ENCODE measurements around the gene SPO11. TPM values are rescaled to one million over a fixed set of nuclear protein-coding genes. Genes with fewer than 3 reads are reported as not detected.

Gene SPO11
- total RNA-seq, 3 donors from 2014 or later (not counting 1 experiment from before 2014, with no cell fraction given), result not detected

DNA sequence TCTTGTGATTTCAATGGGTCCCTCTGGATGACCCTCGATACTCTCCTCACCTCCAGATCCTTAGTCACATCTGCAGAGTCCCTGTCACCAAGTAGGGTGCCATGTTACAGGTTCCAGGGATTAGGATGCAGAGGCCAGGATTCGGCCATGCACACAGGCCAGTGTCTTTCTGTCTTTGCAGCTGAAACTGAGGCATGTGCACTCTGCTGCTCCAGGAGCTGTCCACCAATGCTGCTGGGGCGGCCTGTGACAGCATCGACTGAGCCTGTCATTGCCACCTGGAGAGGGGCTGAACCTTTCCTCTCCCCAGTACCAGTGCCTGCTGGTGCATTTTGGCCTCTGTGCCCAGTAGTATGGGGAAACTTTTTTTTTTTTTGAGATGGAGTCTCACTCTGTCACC is 57.2 kb downstream of the SPO11 start:
- intact Hi-C loops (cut with micrococcal nuclease), result no loop called here

DNA sequence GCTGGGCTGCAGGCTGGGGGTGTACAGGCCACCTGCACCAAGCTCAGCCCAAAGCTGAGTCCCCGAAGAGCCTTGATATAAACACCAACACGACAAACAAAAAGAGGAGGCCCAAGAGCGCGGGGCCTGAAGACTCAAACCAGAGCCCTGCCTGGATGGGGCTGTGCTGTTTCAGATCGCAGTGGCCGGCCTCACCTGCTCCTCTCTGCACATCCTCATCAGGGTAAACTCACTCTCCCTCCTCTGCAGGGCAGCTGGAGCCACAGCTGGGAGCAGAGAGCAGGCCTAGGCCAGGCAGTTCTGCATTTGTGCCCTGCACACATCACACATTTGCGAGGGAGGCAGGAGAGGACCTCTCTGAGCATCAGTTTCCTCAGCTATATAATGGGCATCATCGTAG is 57.9 kb downstream of the SPO11 start:
- Mint-ChIP-seq H3K4me3 (peak overlapping the region; percentile 57), H3K27ac (no peak overlapping the region), H3K4me1 (peaks cover 30 to 46% of the 10 kb centered on the region in 2 donors), H3K9me3 (no peaks in the 10 kb centered on the region), H3K27me3 (ENCODE audit: low read depth in 2 of 2) (no peaks in the 10 kb centered on the region), H3K36me3 (no peaks in the 10 kb centered on the region)
- Histone ChIP-seq H3K27me3 (ENCODE audit: control insufficient read depth, insufficient read depth, low read length) (no peaks in the 10 kb centered on the region), H3K4me1 (ENCODE audit: control insufficient read depth, insufficient read depth, low read length) (peaks cover 54% of the 10 kb centered on the region), H3K36me3 (ENCODE audit: control insufficient read depth, insufficient read depth, low read length) (no peaks in the 10 kb centered on the region), H3K4me3 (ENCODE audit: low read length) (no peak overlapping the region), H3K27ac (ENCODE audit: low read length) (no peak overlapping the region), H3K9me3 (ENCODE audit: control insufficient read depth, insufficient read depth, low read length) (no peaks in the 10 kb centered on the region)
- DNase-seq (no peak), ATAC-seq (no peak)
- intact Hi-C loops (cut with micrococcal nuclease), result no loop called here
- TF ChIP-seq, protein P1, sequence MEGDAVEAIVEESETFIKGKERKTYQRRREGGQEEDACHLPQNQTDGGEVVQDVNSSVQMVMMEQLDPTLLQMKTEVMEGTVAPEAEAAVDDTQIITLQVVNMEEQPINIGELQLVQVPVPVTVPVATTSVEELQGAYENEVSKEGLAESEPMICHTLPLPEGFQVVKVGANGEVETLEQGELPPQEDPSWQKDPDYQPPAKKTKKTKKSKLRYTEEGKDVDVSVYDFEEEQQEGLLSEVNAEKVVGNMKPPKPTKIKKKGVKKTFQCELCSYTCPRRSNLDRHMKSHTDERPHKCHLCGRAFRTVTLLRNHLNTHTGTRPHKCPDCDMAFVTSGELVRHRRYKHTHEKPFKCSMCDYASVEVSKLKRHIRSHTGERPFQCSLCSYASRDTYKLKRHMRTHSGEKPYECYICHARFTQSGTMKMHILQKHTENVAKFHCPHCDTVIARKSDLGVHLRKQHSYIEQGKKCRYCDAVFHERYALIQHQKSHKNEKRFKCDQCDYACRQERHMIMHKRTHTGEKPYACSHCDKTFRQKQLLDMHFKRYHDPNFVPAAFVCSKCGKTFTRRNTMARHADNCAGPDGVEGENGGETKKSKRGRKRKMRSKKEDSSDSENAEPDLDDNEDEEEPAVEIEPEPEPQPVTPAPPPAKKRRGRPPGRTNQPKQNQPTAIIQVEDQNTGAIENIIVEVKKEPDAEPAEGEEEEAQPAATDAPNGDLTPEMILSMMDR (IDR thresholded peaks at IDR 0.05), result no peak
- 98% methylated on average over 8 of the region's 8 CpGs for WGBS (ENCODE audit: insufficient coverage)

More for the DNA sequence above, 57.2 kb downstream of the SPO11 start:
- H3K4me1 ChIP-seq (ENCODE audit: control insufficient read depth, insufficient read depth, low read length), result peaks cover 55% of the 10 kb centered on the region
- H3K4me3 Mint-ChIP-seq, result no peak overlapping the region
- WGBS (ENCODE audit: insufficient coverage), result 100% methylated on average over 4 of the region's 4 CpGs
- peaks cover 37 to 53% of the 10 kb centered on the region in 2 donors for H3K4me1 Mint-ChIP-seq
- no peaks in the 10 kb centered on the region for H3K36me3 ChIP-seq (ENCODE audit: control insufficient read depth, insufficient read depth, low read length)
- no peaks in the 10 kb centered on the region for H3K9me3 ChIP-seq (ENCODE audit: control insufficient read depth, insufficient read depth, low read length)
- TF ChIP-seq, protein P1 (IDR thresholded peaks at IDR 0.05), result no peak
- no peaks in the 10 kb centered on the region for H3K27me3 ChIP-seq (ENCODE audit: control insufficient read depth, insufficient read depth, low read length)
- DNase-seq, result no peak
- H3K4me3 ChIP-seq (ENCODE audit: low read length), result no peak overlapping the region
- no peaks in the 10 kb centered on the region for H3K27me3 Mint-ChIP-seq (ENCODE audit: low read depth in 2 of 2)
- ATAC-seq, result no peak
- no peak overlapping the region for H3K27ac ChIP-seq (ENCODE audit: low read length)
- no peak overlapping the region for H3K27ac Mint-ChIP-seq
- no peaks in the 10 kb centered on the region for H3K36me3 Mint-ChIP-seq
- H3K9me3 Mint-ChIP-seq, result no peaks in the 10 kb centered on the region

DNA sequence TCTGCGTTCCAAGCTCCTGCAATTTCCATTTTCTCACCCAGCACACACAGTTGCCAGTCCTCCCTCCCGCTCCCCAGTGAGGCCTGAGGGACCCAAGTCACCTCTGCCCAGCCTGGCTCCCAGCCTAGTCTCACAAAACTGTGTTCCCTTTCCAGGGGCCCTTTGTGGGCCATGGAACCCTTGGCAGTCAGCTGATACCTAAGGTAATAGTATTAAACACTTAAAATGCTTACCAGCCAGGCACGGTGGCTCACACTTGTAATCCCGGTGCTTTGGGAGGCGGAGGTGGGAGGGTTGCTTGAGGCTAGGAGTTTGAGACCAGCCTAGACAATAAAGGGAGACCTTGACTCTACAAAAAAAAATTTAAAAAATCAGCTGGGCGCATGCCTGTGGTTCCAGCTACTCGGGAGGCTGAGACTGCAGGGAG is 58.4 kb downstream of the SPO11 start:
- 94% methylated on average over 7 of the region's 7 CpGs for WGBS (ENCODE audit: insufficient coverage)
- no peaks in the 10 kb centered on the region for H3K9me3 Mint-ChIP-seq
- no peak overlapping the region for H3K4me3 Mint-ChIP-seq
- no peaks in the 10 kb centered on the region for H3K36me3 Mint-ChIP-seq
- H3K4me1 ChIP-seq (ENCODE audit: control insufficient read depth, insufficient read depth, low read length), result peaks cover 57% of the 10 kb centered on the region
- H3K4me3 ChIP-seq (ENCODE audit: low read length), result no peak overlapping the region
- no peaks in the 10 kb centered on the region for H3K9me3 ChIP-seq (ENCODE audit: control insufficient read depth, insufficient read depth, low read length)
- no peak overlapping the region for H3K27ac ChIP-seq (ENCODE audit: low read length)
- intact Hi-C loops (cut with micrococcal nuclease), result no loop called here
- TF ChIP-seq, protein P1 (IDR thresholded peaks at IDR 0.05), result no peak
- H3K27ac Mint-ChIP-seq, result peak overlapping the region in 1 of 2 donors; percentile 16
- H3K4me1 Mint-ChIP-seq, result peaks cover 27 to 44% of the 10 kb centered on the region in 2 donors
- H3K27me3 Mint-ChIP-seq (ENCODE audit: low read depth in 2 of 2), result no peaks in the 10 kb centered on the region
- DNase-seq (no peak), ATAC-seq (no peak)
- no peaks in the 10 kb centered on the region for H3K36me3 ChIP-seq (ENCODE audit: control insufficient read depth, insufficient read depth, low read length)
- H3K27me3 ChIP-seq (ENCODE audit: control insufficient read depth, insufficient read depth, low read length), result no peaks in the 10 kb centered on the region

Data from natural killer cell (primary cell).